H9 (cell line): ENCODE measurements around the gene LAYN. TPM values are rescaled to one million over a fixed set of nuclear protein-coding genes. Genes with fewer than 3 reads are reported as not detected.

ENCODE experiments used
- DNase-seq: peaks from one replicate; pipeline ENCODE4 v3.0.0-alpha.2; 2017
- H2AFZ ChIP-seq: one replicate; pipeline ENCODE4 v1.6.1; 2013; ENCODE audit warnings: mild to moderate bottlenecking, low read length, control low read depth, moderate library complexity
- H2AK5ac ChIP-seq: 2 replicates; pipeline ENCODE4 v1.6.1; 2013; ENCODE audit warnings: low read length, control low read depth, mixed read lengths; ENCODE audit not compliant: insufficient read length
- H2BK120ac ChIP-seq: one replicate; pipeline ENCODE4 v1.6.1; 2013; ENCODE audit warnings: low read depth, mild to moderate bottlenecking, low read length, control low read depth, inconsistent platforms; ENCODE audit not compliant: poor library complexity, severe bottlenecking
- H2BK12ac ChIP-seq: 2 replicates; pipeline ENCODE4 v1.6.1; 2013; ENCODE audit warnings: low read length, control low read depth, mixed read lengths, low read depth; ENCODE audit not compliant: insufficient read length
- H2BK15ac ChIP-seq: 2 replicates; pipeline ENCODE4 v1.6.1; 2013; ENCODE audit warnings: low read depth, low read length, control low read depth
- H2BK20ac ChIP-seq: one replicate; pipeline ENCODE4 v1.6.1; 2013; ENCODE audit warnings: low read depth, mild to moderate bottlenecking, low read length, control low read depth, inconsistent platforms; ENCODE audit not compliant: poor library complexity, severe bottlenecking
- H2BK5ac ChIP-seq: 2 replicates; pipeline ENCODE4 v1.6.1; 2013; ENCODE audit warnings: low read length, control low read depth, mixed read lengths; ENCODE audit not compliant: insufficient read length
- H3K14ac ChIP-seq: 2 replicates; pipeline ENCODE4 v1.6.1; 2013; ENCODE audit warnings: low read length, control low read depth; ENCODE audit not compliant: insufficient read depth
- H3K18ac ChIP-seq: 2 replicates; pipeline ENCODE4 v1.6.1; 2013; ENCODE audit warnings: low read depth, mild to moderate bottlenecking, mixed read lengths, low read length, control low read depth; ENCODE audit not compliant: insufficient read length
- H3K23ac ChIP-seq: 2 replicates; pipeline ENCODE4 v1.6.1; 2013; ENCODE audit warnings: low read length, control low read depth, mixed read lengths, low read depth; ENCODE audit not compliant: insufficient read length
- H3K23me2 ChIP-seq: 2 replicates; pipeline ENCODE4 v1.6.1; 2013; ENCODE audit warnings: low read depth, mild to moderate bottlenecking, mixed read lengths, low read length, control low read depth; ENCODE audit not compliant: insufficient read length, poor library complexity, severe bottlenecking
- H3K27ac ChIP-seq: 2 replicates; pipeline ENCODE4 v1.5.1; 2013; ENCODE audit warnings: low read length, control low read depth, mixed read lengths, low read depth; ENCODE audit not compliant: insufficient read length
- H3K27me3 ChIP-seq: 2 replicates; pipeline ENCODE4 v1.6.1; 2013; ENCODE audit warnings: low read length, control low read depth, inconsistent platforms; ENCODE audit not compliant: insufficient read depth
- H3K4ac ChIP-seq: 2 replicates; pipeline ENCODE4 v1.6.1; 2013; ENCODE audit warnings: low read depth, mild to moderate bottlenecking, control low read depth, inconsistent platforms, low read length, moderate library complexity
- H3K4me1 ChIP-seq: 2 replicates; pipeline ENCODE4 v1.6.1; 2013; ENCODE audit warnings: low read length, control low read depth, inconsistent platforms; ENCODE audit not compliant: insufficient read depth
- H3K4me2 ChIP-seq: 2 replicates; pipeline ENCODE4 v1.6.1; 2013; ENCODE audit warnings: low read length, control low read depth, mixed read lengths; ENCODE audit not compliant: insufficient read length, insufficient read depth
- H3K56ac ChIP-seq: 2 replicates; pipeline ENCODE4 v1.6.1; 2013; ENCODE audit warnings: low read depth, mild to moderate bottlenecking, mixed read lengths, low read length, control low read depth; ENCODE audit not compliant: insufficient read length
- H3K79me1 ChIP-seq: 2 replicates; pipeline ENCODE4 v1.6.1; 2013; ENCODE audit warnings: low read depth, mild to moderate bottlenecking, moderate library complexity, low read length, control low read depth, inconsistent platforms; ENCODE audit not compliant: insufficient read depth, poor library complexity, severe bottlenecking
- H3K79me2 ChIP-seq: 2 replicates; pipeline ENCODE4 v1.6.1; 2013; ENCODE audit warnings: low read length, control low read depth, inconsistent platforms; ENCODE audit not compliant: insufficient read depth
- H3K9ac ChIP-seq: 2 replicates; pipeline ENCODE4 v1.6.1; 2013; ENCODE audit warnings: low read length, control low read depth, mixed read lengths; ENCODE audit not compliant: insufficient read length; ENCODE audit errors: extremely low read depth
- H3K9me3 ChIP-seq: one replicate; pipeline ENCODE4 v1.6.1; 2013; ENCODE audit warnings: low read depth, low read length, inconsistent platforms; ENCODE audit not compliant: control insufficient read depth
- H3T11ph ChIP-seq: one replicate; pipeline ENCODE4 v1.6.1; 2013; ENCODE audit warnings: mild to moderate bottlenecking, low read length, control low read depth, inconsistent platforms
- H4K20me1 ChIP-seq: one replicate; pipeline ENCODE4 v1.6.1; 2013; ENCODE audit not compliant: control insufficient read depth, insufficient read length, insufficient read depth
- H4K5ac ChIP-seq: 2 replicates; pipeline ENCODE4 v1.6.1; 2013; ENCODE audit warnings: low read depth, mild to moderate bottlenecking, mixed read lengths, low read length, control low read depth; ENCODE audit not compliant: insufficient read length
- H4K8ac ChIP-seq: replicated peaks from 2 replicates; pipeline ENCODE4 v1.6.1; 2013; ENCODE audit warnings: low read length, control low read depth, mixed read lengths, low read depth; ENCODE audit not compliant: insufficient read length
- H4K91ac ChIP-seq: 2 replicates; pipeline ENCODE4 v1.6.1; 2013; ENCODE audit warnings: low read depth, mild to moderate bottlenecking, moderate library complexity, mixed read lengths, low read length, control low read depth; ENCODE audit not compliant: insufficient read length
- H3K27ac Mint-ChIP-seq, 3 experiments: 2 replicates in 2 of 3; 3 replicates in 1 of 3; pipeline ENCODE4 v1.8.0; 2020 to 2021; ENCODE audit warnings: mixed read lengths in 3 of 3, mild to moderate bottlenecking in 1 of 3, moderate library complexity in 1 of 3
- H3K27me3 Mint-ChIP-seq: 2 replicates; pipeline ENCODE4 v1.8.0; 2021; ENCODE audit warnings: low read depth, mild to moderate bottlenecking, moderate library complexity, mixed read lengths
- H3K36me3 Mint-ChIP-seq, 3 experiments: 2 replicates in 2 of 3; 3 replicates in 1 of 3; pipeline ENCODE4 v1.8.0; 2020 to 2021; ENCODE audit warnings: low read depth in 3 of 3, mixed read lengths in 3 of 3; ENCODE audit not compliant: insufficient read depth in 1 of 3
- H3K4me1 Mint-ChIP-seq, 2 experiments: 2 replicates each; pipeline ENCODE4 v1.8.0; 2020; ENCODE audit warnings: mixed read lengths in 2 of 2
- H3K4me3 Mint-ChIP-seq, 2 experiments: 2 replicates in 1 of 2; 3 replicates in 1 of 2; pipeline ENCODE4 v1.8.0; 2020 to 2021; ENCODE audit warnings: mild to moderate bottlenecking in 2 of 2, mixed read lengths in 2 of 2, moderate library complexity in 1 of 2
- H3K9me3 Mint-ChIP-seq, 2 experiments: 2 replicates in 1 of 2; 3 replicates in 1 of 2; pipeline ENCODE4 v1.8.0; 2020; ENCODE audit warnings: mild to moderate bottlenecking in 2 of 2, mixed read lengths in 2 of 2, moderate library complexity in 1 of 2
- CTCF ChIP-seq: fragments of 200-600 bp; sonication (generic); conservative IDR thresholded peaks from 3 replicates; pipeline ENCODE4 v1.8.0; 2021; ENCODE audit warnings: antibody characterized with exemption, mild to moderate bottlenecking
- WGBS: extraction: QIAGEN DNeasy Blood & Tissue Kit; methylation state at CpG from one replicate; pipeline ENCODE4 v1.1.7; 2013; ENCODE audit warnings: missing lambda C conversion rate, low lambda C conversion rate, mixed read lengths; ENCODE audit not compliant: insufficient read length; ENCODE audit errors: extremely low coverage; 5-methylcytosine and 5-hydroxymethylcytosine counted together
- total RNA-seq: library from RNA; stranded (reverse); gene quantifications from 2 replicates; pipeline ENCODE4 v1.2.1, GENCODE V29; 2021

LAYN gene
- total RNA-seq, 1 experiment from 2014 or later: 3.1 TPM

GRCh38 chr11:111542606-111543275 is 2.2 kb downstream of the LAYN start:
- no peak overlapping the region for H2BK15ac ChIP-seq
- no CpG with 5 or more reads among the region's 10 CpGs for WGBS
- H3K4me1 ChIP-seq: no peaks in the 10 kb centered on the region
- no peak overlapping the region for H2BK12ac ChIP-seq
- no peak overlapping the region for H2BK5ac ChIP-seq
- no peak for TF ChIP-seq CTCF
- H3K9me3 Mint-ChIP-seq: peaks cover 8 to 11% of the 10 kb centered on the region in 2 experiments; a peak in 4 of 5 replicates
- no peak overlapping the region for H3K9ac ChIP-seq
- no peak overlapping the region for H3T11ph ChIP-seq
- no peak overlapping the region for H2BK20ac ChIP-seq
- H2AFZ ChIP-seq: no peak overlapping the region
- H3K4ac ChIP-seq: no peak overlapping the region
- no peaks in the 10 kb centered on the region for H4K20me1 ChIP-seq
- H3K4me2 ChIP-seq: no peak overlapping the region
- no peak for DNase-seq
- H2AK5ac ChIP-seq: no peak overlapping the region
- peaks cover 23 to 24% of the 10 kb centered on the region in 2 experiments for H3K4me1 Mint-ChIP-seq
- no peak overlapping the region for H4K5ac ChIP-seq
- no peaks in the 10 kb centered on the region for H3K79me2 ChIP-seq
- H3K23ac ChIP-seq: no peak overlapping the region
- no peak overlapping the region for H4K91ac ChIP-seq
- H2BK120ac ChIP-seq: no peak overlapping the region
- H3K27ac ChIP-seq: no peak overlapping the region
- peaks cover 74% of the 10 kb centered on the region for H3K27me3 Mint-ChIP-seq
- no peaks in the 10 kb centered on the region for H3K79me1 ChIP-seq
- no peak overlapping the region for H3K56ac ChIP-seq
- no peak overlapping the region for H3K14ac ChIP-seq
- H3K27ac Mint-ChIP-seq: no peak overlapping the region
- no peaks in the 10 kb centered on the region for H3K9me3 ChIP-seq
- no peak overlapping the region for H4K8ac ChIP-seq
- H3K27me3 ChIP-seq: peaks cover 27% of the 10 kb centered on the region; the same call in 1 of the 2 replicates
- peaks cover 16% of the 10 kb centered on the region for H3K23me2 ChIP-seq
- peaks cover 0 to 4% (median 0%) of the 10 kb centered on the region in 3 experiments; a peak in 3 of 7 replicates for H3K36me3 Mint-ChIP-seq
- no peak overlapping the region for H3K18ac ChIP-seq
- H3K4me3 Mint-ChIP-seq: no peak overlapping the region
